HG02981 (cell line): ENCODE data around the gene RFX3.

Experiments
- ATAC-seq: cut with Tn5 transposase; IDR thresholded peaks from one replicate; pipeline ENCODE4 v1.9.1; 2021; ENCODE audit warnings: mild to moderate bottlenecking, moderate library complexity; ENCODE audit not compliant: unreplicated experiment

Gene RFX3

DNA sequence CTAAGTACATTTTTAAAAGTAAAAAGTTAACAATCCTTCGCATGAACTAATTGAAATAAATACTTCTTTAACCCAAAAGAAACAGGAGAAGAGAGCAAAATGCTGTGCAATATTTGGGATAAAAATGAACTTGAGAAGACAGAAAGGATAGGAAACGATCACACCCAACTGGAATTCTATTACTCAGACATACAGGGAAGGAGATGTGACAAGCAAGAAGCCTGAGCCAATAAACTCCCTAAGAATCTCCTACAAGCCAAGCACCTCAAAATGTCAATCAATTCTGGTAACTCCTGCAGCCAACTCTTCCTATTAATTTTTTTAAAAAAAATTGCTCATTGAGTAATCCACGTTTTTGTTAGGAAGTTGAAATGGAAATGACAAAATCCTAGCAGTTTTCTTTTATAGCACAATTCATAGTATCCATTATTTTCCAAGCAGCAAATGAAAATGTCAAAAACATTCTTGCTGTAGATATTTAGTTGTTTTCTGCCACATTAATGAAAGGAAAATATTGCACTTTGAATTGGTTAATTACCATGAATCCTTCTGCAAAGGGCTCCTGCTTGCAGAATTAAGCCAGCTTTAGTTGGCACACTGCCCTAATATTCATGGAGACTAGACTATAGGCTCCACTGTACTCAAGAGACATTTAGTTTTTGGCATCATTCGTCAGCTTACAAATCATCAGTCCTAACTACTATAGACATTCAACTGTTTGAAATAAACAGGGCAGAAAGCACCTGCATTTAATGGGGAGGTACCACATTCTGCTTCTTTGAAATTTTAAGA is 89.0 kb downstream of the RFX3 start:
- no peak for ATAC-seq

- ATAC-seq, result no peak
These were observed 90.1 kb downstream of the RFX3 start for GRCh38 chr9:3435732-3436131.

- no peak for ATAC-seq
These were observed 91.2 kb downstream of the RFX3 start for GRCh38 chr9:3434594-3434993.

GRCh38 chr9:3433754-3434153 is 92.0 kb downstream of the RFX3 start:
- ATAC-seq, result no peak

GRCh38 chr9:3433066-3433465 is 92.7 kb downstream of the RFX3 start:
- no peak for ATAC-seq

- no peak for ATAC-seq
These were observed 93.9 kb downstream of the RFX3 start for GRCh38 chr9:3431890-3432289.

GRCh38 chr9:3419893-3420292 is 105.9 kb downstream of the RFX3 start:
- no peak for ATAC-seq

GRCh38 chr9:3415906-3416305 is 109.9 kb downstream of the RFX3 start:
- no peak for ATAC-seq

GRCh38 chr9:3413984-3414383 is 111.8 kb downstream of the RFX3 start:
- ATAC-seq, result no peak

GRCh38 chr9:3410461-3410860 is 115.3 kb downstream of the RFX3 start:
- ATAC-seq, result no peak

GRCh38 chr9:3409453-3409852 is 116.3 kb downstream of the RFX3 start:
- ATAC-seq, result no peak

GRCh38 chr9:3403315-3403714 is 122.5 kb downstream of the RFX3 start:
- no peak for ATAC-seq

GRCh38 chr9:3401221-3401954 is 124.4 kb downstream of the RFX3 start:
- ATAC-seq, result no peak

DNA sequence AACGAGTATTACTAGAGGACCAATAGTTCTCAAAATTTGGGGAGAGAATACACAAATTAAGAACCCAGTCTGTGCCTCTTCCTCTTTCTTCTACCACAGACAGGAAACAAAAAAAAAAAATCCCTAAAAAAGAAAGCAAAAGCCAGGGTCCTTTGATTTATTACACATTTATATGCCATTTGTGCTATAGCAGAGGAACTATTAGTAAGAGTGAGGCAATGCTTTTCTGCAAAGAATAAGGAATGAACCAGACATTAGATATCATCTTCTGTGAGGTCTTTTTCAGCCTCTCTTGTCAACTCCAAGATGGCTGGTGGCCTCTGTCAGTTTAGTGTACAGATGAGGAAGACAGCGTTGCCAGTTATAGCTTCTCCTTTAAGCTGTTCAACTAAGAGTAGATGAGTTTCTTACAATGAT is 127.6 kb downstream of the RFX3 start:
- peak; percentile 66 for ATAC-seq

- ATAC-seq, result peak; percentile 44
These were observed 128.0 kb downstream of the RFX3 start for GRCh38 chr9:3397766-3398165.

GRCh38 chr9:3391414-3391813 is 134.4 kb downstream of the RFX3 start:
- ATAC-seq, result no peak

DNA sequence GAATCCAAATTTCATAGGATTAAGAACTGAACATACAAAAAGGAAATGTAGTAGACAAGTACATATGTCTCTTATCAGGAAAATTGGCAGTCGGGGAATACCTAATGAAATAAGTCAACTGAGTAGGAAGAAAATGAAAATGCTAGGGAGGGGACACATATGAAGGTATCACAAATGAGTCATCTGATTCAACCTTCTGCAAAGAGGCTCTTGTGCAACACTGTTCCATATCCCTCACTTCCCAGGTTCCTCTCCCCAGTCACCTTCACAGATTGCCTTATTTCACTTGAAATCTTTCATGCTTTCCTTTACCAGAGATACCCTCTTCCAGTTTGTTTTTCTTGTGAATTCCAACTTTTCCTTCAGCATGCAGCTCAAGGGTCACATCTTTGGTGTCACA is 139.0 kb downstream of the RFX3 start:
- ATAC-seq, result no peak

DNA sequence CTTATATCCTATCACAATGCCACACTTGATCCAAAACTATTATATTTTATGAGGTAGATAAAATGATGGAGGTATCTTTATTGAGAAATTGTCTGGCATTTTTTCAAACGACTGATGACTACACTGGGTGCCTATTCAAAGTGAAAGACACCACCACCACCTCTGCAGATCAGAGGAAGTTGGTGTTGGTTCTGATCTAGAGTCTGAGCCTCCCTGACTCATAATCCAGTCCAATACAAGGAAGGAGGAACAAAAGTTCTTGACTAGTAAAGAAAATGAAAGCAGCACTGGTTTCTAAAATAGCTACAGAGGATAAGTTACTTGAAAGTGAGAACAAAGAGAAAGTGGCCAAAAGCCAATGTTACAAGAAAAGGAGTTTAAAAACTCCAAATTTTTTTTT is 139.9 kb downstream of the RFX3 start:
- ATAC-seq, result peak; percentile 98

DNA sequence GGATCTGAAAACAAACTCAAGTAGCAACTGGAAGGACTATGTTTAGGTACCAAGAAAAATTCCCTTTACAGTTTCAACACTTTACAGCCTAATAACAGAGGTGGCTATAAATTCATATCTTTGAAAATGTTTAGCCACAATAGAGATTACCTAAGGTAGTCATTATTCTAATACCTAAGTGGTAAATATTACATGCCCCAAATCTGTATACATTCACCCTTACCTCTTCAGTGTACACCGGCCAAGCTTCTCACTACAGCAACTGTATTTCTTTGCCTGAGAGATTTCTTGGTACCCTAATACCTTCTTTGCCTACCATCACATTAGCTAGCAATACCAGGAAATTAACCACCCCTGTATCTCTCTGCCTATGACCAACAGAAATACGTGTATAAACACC is 154.0 kb downstream of the RFX3 start:
- no peak for ATAC-seq

GRCh38 chr9:3370715-3371114 is 155.1 kb downstream of the RFX3 start:
- no peak for ATAC-seq

DNA sequence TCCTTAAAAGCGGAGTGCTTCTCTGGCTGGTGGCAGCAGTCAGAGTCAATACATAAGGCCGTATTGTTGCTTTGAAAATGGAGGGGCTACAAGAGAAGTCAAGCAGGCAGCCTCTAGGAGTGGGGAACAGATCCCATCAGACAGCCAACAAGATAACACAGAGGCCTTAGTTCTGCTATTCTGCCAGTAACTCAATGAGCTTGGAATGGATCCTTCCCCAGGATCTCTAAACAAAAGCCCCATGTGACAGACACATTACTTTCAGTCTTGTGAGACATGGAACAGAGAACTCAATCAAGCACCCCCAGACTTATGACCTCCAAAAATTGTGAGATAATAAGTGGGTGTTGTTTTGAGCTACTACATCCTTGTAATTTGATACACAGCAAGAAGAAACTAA is 158.6 kb downstream of the RFX3 start:
- no peak for ATAC-seq

DNA sequence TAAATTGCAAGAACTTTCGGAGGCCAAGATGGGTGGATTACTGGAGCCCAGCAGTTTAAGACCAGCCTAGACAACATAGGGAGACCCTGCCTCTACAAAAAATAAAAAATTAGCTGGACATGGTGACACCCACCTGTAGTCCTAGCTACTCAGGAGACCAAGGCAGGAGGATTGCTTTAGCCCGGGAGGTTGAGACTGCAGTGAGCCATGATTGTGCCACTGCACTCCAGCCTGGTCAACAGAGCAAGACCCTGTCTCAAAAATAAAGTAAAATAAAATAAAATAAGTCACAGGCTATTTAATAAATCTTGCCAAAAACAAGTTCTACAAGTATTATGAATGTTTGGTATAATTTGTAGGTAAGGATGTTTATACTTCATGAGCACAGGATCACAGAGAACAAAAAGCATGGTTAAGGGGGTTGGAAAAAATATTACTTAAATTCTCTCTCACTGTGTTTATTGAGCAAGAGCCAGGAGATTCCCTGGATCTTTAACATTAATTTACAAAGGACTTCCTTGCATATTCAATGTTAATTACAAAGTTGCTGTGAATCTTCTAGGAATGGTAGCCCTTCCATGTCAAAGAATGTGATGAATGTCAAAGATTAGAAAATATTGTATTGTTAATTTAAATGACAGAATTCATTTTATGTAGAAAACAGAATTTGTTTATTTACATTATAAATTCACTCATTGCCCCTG is 164.0 kb downstream of the RFX3 start:
- no peak for ATAC-seq
